SW 1271 (cell line): ENCODE measurements around the gene PDE6A.

ENCODE experiments used
- DNase-seq, 2 experiments: peaks; one replicate each; lab custom pipeline; 2025; lab: John Stamatoyannopoulos, UW

The PDE6A gene

DNA sequence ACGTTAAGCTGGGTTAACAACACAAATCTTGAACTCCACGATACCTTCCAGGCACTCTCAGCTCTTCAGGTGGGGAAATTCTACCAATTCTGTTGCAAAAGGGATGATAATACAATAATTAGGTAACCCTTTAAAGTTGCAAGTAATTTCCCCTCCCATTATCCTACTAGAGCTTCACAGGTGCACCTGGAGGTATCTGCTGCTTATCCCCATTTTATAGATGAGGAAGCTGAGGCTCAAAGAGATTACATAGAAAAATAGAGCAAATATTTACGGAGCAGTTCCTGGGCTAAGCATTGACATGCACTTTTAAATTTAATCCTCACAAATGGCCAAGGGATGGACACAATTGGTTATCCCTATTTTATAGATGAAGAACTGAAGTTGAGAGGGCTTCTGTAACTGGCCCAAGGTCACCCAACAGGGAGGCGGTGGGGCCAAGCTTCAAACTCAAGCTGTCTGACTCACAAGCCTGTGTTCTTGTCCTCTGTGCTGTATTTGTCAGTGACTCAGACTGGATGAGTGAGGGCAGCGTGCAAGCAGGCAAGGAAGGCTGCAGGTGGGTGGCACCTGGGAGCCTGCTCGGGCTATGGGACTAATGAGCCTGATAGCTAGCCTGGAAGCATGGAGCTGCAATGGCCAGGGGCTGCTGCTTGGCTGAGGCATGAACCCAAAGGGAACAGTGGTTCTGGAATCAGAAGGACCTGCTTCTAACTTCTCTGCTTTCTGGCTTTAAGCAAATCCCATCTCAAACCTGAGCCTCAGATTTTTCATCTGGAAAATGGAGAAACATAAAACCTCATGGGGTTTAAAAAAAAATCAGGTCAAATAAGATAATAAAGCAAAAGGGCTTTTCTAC, 105.5 kb downstream of the PDE6A start:
- no peak for DNase-seq

DNA sequence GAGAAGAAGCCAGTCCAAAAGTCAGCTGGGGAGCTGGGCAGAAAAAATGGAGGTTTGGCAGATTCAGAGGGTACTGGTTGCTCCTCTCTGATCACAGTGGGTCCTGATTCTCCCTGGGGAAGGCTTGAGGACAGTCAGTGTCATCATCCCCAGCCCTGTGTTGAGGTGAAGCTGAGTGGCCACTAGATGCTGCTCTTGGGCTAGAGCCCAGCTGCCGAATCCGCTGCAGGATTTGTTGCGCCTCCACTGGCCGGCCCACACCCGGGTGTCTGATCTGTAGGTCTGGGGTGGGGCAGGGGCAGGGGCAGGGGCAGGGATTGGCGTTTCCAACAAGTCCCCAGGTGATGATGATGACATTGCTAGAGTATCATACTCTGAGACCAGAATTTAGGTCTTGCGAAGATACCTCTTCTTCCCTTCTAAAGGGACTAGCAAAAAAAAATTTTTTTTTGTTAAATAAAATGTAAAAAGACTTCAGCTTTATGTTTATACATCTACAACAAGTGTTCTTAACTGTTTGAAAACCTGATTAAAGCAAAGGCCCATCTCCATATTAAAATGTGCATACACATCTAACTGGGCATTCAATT, 106.8 kb downstream of the PDE6A start:
- peak in 1 of 2 experiments; percentile 68 for DNase-seq

DNA sequence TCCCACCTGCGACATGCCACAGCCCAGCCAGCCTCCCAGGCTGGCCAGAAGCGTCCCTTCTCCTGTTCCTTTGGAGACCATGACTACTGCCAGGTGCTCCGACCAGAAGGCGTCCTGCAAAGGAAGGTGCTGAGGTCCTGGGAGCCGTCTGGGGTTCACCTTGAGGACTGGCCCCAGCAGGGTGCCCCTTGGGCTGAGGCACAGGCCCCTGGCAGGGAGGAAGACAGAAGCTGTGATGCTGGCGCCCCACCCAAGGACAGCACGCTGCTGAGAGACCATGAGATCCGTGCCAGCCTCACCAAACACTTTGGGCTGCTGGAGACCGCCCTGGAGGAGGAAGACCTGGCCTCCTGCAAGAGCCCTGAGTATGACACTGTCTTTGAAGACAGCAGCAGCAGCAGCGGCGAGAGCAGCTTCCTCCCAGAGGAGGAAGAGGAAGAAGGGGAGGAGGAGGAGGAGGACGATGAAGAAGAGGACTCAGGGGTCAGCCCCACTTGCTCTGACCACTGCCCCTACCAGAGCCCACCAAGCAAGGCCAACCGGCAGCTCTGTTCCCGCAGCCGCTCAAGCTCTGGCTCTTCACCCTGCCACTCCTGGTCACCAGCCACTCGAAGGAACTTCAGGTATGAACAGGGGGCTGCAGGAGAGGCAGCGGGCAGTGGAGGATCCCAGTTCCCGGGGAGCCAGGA, 108.0 kb downstream of the PDE6A start:
- no peak for DNase-seq

DNA sequence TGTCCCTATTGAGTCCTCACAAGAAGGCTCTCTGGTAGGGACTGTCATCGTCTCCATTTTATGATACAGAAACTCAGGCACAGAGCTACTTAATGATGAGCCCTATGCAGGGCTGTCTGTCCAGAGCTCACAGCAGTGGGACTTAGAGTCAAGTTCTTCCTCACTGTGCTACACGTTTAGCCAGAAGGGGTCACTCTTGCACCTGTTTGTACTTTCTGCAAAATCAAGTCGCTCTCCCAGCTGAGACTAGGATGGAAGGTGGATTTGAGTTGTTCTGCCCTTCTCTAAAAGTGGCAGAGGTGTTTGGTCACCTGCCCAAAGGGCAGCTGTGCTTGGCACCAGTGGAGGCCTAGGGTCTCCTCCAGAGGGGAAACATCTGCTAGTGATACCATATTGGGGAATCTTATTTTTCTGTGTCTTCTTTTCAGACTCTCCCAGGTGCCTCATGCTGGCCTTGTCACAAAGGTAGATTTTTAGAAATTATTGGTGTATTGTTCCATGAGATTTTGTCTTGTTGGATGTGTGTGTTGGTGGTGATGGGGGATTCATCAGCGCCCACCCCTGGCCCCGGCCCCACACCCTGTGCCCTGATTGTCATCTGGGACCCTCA, 110.2 kb downstream of the PDE6A start:
- DNase-seq: peak; percentile 30 to 69

DNA sequence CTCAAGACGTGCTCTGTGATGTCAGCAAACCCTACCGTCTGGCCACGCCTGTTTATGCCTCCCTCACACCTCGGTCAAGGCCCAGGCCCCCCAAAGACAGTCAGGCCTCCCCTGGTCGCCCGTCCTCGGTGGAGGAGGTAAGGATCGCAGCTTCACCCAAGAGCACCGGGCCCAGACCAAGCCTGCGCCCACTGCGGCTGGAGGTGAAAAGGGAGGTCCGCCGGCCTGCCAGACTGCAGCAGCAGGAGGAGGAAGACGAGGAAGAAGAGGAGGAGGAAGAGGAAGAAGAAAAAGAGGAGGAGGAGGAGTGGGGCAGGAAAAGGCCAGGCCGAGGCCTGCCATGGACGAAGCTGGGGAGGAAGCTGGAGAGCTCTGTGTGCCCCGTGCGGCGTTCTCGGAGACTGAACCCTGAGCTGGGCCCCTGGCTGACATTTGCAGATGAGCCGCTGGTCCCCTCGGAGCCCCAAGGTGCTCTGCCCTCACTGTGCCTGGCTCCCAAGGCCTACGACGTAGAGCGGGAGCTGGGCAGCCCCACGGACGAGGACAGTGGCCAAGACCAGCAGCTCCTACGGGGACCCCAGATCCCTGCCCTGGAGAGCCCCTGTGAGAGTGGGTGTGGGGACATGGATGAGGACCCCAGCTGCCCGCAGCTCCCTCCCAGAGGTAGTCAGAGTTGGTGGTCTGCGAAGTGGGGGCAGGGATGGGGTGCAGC, 111.3 kb downstream of the PDE6A start:
- DNase-seq: no peak

DNA sequence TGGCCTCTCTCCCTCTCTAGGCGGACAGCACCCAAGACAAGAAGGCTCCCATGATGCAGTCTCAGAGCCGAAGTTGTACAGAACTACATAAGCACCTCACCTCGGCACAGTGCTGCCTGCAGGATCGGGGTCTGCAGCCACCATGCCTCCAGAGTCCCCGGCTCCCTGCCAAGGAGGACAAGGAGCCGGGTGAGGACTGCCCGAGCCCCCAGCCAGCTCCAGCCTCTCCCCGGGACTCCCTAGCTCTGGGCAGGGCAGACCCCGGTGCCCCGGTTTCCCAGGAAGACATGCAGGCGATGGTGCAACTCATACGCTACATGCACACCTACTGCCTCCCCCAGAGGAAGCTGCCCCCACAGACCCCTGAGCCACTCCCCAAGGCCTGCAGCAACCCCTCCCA, 112.0 kb downstream of the PDE6A start:
- no peak for DNase-seq

DNA sequence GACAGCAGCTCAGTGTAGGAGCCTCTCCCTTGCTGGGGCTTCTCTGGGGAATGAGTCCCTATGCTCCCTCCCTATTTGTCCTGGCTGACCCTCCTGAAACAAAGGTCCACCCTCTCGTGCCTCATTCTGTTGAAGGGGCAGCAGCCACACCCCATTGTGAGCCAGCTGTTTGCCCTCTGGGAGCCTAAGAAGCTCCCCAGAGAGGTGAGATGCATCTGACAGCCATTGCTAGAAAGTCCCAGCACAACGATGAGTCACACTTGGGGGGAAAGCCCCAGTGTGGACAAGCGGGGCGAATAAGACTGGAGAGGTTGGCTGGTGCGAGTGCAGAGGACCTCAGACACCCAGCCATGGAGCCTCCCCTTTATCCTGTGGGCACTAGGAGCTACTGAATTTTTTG, 113.1 kb downstream of the PDE6A start:
- peak in 1 of 2 experiments; percentile 13 for DNase-seq

DNA sequence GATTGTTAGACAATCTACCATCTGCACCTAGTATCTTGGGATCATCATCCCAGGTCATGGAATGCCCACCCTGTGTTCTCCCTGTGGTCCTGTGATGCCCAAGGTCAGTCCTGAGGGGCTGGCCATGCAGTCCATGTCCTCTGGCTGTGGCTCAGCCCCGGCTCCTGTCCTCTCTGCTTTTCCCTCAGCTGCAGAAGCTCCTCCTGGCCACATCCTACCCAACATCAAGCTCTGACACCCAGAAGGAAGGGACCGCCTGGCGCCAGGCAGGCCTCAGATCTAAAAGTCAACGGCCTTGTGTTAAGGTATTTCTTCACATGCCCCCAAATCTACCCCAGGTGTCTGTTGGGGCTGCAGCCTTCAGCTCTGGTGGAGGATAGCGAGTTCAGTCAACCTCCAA, 114.0 kb downstream of the PDE6A start:
- no peak for DNase-seq

DNA sequence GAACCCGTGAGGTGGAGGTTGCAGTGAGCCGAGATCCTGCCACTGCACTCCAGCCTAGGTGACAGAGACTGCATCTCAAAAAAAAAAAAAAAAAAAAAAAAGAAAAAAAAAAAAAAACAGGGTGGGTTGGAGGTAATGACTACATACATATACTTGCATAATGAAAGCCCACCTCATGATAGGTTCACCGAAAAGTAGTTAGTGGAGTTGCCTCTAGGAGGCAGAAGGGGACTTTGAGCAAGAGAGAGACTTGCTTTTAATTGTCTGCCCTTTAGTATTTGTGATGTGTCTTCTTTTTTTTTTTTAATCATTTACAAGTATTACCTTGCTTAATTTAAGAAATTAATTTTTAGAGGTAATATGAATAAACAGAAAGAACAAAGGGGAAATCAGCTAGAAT, 114.6 kb downstream of the PDE6A start:
- peak in 1 of 2 experiments; percentile 19 for DNase-seq

DNA sequence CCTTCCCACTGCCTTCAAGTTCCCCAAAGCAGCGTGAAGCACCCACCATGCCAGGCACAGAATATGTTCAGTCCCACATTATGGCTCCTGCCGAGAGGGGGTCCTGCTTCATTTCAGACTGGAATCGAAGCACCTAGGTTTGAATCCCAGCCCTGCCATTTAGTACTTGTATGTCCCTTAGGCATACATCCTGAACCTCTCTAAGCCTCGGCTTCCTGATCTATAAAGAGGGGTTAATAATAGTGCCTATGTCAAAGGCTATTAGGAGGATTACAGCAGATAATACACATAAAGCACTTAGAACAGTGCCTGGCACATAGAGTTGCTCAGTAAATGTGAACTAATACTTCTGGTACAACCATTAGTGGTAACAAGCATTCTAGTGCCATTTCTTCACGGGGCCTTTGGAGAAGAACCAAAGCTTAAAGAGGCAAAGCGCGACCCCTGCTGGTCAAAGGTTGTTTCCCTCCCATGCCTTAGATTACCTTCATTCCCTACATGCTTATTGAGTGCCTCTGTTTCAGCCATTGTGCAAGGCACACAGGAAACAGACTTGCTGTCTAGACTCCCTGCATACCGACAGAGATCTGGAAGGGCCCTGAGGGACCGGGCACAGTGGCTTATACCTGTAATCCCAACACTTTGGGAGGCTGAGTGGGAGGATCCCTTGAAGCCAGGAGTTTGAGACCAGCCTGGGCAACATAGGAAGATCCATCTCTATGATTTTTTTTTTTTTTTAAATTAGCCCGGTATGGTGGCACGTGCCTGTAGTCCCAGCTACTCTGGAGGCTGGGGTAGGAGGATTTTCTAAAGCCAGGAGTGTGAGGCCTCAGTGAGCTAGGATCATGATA, 116.2 kb downstream of the PDE6A start:
- DNase-seq: peak; percentile 64 to 88

DNA sequence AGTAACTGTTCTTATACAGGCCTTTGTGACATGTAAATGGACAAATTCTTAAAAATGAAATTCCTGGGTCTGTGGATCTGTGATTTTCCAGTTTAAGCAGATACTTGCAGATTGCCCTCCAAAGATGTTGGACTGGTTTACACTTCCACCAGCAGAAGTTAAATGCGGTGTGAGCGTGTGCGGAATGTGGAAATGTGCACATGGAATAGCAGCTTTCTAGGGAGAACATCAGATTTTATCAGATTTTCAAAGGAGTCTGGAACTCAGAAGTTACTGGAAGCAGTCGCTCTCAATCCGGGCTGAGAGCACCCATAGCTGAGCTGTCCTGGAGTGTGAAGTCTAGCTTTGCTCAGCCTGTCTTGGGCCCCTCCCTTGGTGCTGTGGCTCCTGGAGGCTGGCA, 117.0 kb downstream of the PDE6A start:
- no peak for DNase-seq

DNA sequence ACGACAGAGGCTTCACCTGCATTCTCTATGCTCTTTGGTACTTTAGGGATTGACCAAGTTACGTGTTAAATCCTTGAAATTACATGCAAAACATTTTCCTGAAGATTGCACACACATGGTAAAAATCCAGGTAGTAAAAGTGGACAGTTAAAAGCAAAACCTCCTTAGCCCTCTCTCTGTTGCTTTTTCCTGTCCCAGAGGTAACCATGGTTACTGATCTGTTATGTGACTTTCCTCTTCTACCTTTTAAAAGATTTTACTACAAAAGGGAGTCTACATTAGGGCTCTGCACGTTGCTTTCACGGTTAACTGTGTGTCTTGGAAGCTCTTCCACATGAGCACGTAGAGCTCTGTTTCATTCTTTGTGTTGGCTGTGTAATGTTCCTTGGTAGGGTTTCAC, 117.5 kb downstream of the PDE6A start:
- DNase-seq: no peak

DNA sequence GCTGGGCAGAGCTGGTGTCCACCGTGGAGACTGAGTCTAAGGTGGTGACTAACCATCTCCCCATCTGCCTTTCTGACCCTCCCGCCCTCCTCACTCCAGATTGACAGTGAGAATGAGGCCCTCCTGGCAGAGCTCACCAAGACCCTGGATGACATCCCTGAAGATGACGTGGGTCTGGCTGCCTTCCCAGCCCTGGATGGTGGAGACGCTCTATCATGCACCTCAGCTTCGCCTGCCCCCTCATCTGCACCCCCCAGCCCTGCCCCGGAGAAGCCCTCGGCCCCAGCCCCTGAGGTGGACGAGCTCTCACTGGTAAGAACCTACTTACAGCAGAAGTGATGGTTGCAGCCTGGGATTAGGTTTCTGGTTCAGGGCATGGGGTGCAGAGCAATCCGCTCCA, 118.0 kb downstream of the PDE6A start:
- DNase-seq: no peak

DNA sequence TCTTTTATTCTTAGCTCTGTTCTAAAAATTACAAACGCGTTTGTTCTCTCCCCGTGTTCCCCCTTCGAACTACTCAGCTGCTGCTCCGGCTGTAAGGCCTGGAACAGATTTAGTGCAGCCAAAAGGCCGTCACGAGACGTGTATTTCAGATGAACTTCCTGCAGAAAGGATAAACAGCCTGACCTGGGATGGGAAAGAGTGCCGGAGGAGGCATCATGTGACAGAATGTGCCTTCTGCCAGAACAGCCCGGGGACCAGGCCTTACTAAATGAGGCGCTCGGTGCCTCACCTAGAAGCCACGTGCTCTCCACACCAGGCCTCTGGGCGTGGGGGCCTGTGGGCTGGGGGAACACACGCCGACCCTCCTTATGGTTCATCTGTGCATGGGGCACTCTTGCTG, 119.7 kb downstream of the PDE6A start:
- no peak for DNase-seq

DNA sequence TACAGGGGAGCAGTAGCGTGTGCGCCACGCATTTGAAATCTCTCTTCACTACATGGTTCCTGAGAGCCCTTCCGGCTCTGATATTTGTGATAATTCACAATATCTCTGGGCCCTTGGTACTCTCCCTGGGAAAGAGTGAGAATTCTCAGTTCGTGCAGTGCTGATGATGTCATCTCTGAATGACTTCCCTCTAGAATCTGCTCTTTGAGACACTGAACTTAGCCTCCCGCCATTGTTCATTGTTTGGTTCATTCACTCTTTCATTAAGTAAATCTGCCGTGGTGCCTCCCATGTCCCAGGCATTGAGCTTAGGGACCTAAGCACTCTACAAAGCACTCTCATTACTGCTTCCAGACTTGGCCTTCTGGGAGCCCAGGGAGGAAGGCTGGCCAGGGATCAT, 120.5 kb downstream of the PDE6A start:
- no peak for DNase-seq

DNA sequence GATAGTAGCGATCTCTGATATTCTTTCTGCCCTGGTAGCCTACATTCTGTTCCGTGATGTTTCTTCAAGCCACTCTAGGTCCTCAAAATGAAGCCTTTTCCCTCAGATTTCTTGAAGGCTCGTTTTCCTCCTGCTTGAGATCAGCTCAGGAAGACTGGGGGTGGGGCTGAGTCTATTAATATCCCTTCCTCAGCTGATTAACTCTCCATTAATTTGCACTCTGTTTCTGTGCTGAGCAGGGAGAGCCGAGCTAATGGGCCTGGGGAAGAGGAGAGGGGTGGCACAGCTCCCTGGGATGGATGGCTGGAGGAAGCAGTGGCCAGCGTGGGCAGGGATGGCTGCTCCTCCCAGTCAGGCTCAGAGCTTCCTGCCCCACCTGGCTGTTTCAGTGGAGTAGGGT, 121.2 kb downstream of the PDE6A start:
- DNase-seq: no peak

DNA sequence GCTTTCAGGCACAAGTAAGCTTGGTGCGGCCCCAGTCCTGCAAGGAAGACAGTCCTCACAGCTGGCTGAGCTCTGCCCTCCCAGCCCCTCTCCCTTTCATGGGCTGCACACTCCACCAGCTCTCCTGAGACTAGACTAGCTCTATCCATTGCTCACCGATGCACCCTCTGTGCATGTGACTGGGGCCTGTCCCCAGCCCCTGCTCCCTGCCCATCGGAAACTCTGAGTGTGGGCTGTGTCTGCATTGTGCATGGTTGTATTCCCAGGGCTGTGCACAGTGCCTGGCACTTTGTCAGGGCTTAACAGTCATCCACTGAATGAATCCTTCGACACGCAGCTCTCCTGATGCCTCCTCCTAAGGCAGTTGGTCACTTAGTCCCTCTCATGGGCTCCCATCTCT, 122.3 kb downstream of the PDE6A start:
- no peak for DNase-seq

DNA sequence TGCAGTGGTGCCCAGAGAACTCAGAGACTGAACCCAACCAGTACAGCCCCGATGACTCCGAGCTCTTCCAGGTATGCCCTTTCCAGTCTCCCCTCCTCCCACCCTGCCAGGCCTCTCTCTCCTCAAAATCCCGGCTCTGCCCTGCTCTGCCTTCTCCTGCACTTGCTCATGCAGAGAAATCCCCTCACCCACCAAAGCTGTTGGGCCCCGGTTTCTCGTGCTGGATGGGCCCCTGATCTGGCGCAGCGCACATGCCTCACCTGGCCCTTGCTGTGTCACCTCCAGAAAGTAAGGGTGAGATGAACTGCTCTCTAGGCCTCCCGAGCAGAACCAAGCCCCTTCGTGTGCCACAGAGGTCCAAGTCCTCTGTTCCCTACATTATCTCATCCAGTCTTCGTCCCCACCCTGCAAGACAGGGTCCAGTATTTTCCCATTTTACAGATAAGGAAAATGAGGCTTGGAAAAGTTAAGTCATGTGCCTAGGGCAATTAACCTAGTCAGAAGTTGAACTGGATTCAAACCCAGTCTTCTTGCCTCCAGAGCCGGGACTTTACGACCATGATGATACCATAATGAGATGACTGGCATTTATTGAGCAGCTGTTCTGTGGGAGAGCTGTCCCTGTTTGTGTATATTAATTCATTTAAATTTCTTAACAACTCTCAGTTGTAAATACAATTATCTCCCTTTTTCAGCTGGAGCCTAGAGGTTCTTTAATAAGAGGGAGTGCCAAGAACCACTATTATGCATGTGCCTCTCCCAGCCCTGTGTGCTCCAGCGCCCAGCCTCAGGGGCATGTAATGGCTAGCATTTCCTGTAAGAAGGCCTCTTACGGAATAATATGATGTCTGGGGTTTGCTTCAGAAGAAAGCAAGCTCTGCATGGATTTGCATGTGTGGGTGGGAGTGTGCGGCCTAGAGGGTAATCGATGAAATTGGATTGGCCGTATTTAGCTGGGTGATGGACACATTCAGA, 123.8 kb downstream of the PDE6A start:
- DNase-seq: no peak

DNA sequence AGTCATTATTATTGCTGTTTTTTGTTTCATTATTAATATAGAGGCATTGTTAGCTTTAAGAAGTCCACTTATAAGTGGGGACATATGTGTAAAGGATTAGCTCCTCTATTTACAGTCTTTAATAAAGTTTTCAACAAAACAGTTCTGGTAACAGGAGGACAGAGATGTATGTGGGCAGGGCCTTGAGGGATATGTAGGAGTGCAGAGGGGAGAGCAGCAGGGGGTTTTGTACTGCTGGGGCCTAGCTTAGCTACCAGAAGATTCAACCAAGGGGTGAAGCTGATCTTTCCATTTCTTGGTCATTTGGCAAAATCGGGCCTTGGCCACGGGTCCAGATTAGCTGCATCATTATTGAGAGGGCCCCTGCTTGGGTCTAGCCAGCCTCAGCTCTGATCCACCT, 124.6 kb downstream of the PDE6A start:
- DNase-seq: no peak

DNA sequence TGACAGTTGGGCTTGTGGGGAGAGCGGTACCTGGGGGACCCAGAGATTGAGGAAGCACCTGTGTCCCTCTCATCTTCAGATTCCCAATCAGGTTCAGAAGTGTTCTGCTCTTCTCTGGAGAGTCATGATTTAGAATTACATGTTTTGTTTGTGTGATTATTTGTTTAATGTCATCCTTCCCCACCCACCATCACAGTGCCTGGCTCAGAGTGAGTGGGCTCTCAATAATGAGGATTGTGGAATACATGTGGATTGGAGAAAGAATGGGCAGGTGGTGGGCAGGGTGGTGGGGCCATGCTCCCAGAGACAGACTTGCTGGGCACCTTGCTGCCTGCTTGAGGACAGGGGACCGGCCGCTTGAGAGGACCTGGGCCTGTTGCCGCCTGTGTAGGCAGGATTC, 126.5 kb downstream of the PDE6A start:
- no peak for DNase-seq
